Fibroblast of the aortic adventitia (primary cell): ENCODE data around the gene TFCP2L1. TPM values are rescaled to one million over a fixed set of nuclear protein-coding genes. Genes with fewer than 3 reads are reported as not detected.

ENCODE experiments used
- DNase-seq: peaks from one replicate; pipeline ENCODE4 v3.0.0-alpha.2; 2010; ENCODE audit warnings: low read depth
- H3K4me3 ChIP-seq: 2 replicates; pipeline ENCODE4 v1.5.1; 2011; ENCODE audit warnings: low read depth, mild to moderate bottlenecking, control low read depth, low read length, moderate library complexity
- CTCF ChIP-seq: IDR thresholded peaks from 2 replicates; pipeline ENCODE4 v1.5.1; 2011; ENCODE audit warnings: mild to moderate bottlenecking, low read length, control low read depth, inconsistent platforms; ENCODE audit not compliant: insufficient read depth
- total RNA-seq: library from RNA; depleted of rRNA; stranded (reverse); fragments of >200 nt; gene quantifications from 2 replicates; pipeline ENCODE4 v1.2.3, GENCODE V29; 2012; ENCODE audit warnings: low replicate concordance

Gene TFCP2L1
- total RNA-seq, 1 donor, result under 0.01 TPM

- no peak for DNase-seq
- no peak overlapping the region for H3K4me3 ChIP-seq
- no peak for TF ChIP-seq CTCF
These were observed 77.5 kb downstream of the TFCP2L1 start for GRCh38 chr2:121207494-121207893.

DNA sequence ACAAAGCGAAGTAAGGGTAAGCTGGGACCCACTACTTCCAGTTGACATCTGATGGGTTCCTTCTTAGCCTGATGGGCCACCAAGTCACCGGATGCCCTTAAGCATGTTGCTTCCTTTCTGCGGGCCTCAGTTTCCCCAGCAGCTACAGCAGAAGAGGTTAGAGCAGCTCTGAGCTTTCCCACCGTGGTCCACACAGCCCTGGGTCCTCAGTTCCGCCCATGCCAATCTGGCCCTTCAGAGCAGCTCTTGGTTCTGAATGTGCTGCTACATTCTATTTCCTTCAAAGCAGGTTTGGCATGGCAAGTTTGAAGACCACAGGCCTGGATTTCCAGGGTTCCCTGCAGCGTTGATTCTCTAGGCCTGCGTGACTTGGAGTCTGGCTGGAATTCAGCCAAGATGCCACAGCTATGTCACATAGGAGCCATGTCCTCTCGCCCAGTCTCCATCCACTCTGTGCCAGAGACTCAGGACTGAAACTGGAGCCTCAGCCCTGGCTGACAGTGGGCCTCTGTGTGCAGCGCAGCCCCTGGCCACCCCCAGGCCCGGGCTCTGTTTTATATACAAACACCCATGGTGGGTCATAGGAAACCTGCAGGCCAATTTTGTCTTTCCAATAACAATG lies 79.6 kb downstream of the TFCP2L1 start:
- no peak overlapping the region for H3K4me3 ChIP-seq
- no peak for TF ChIP-seq CTCF
- no peak for DNase-seq

- no peak for DNase-seq
- no peak for TF ChIP-seq CTCF
- H3K4me3 ChIP-seq, result no peak overlapping the region
These were observed 81.3 kb downstream of the TFCP2L1 start for GRCh38 chr2:121203591-121204249.

DNA sequence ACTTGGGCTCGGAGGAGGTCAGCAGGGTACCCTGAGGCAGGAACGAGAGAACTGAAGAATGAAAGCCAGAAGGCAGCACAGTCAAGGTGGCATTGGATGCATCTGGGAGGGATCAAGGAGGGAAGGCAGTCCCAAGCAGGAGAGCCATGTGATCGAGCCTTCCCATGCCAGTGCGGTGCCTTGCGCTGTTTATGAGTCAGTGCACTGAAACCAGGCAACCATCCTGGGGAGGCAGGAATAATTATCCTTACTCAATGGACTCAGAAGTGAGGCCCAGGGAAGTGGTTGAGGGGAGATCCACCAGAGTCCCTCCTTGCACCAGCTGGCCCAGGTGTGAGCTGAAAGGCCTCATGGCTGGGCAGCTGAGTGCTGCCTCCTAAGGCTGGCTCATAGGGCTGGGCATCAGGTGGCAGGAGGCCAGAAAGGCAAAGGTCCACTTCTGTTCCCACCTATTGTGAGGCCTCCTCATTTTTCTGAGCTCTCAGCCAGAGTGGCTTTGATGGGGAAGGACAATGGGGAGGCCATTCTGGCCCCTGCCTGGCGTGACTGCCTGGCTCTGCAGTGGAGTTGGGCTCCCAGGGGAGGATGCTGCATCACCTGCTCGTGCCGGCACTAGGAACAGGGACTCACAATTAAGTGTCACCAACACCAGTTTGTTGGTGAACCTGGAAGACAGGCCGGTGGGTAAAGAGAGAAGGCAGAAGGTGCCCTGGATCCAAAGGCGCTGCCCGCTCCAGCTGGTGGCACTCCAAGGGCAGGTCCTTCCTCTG lies 82.3 kb downstream of the TFCP2L1 start:
- DNase-seq, result no peak
- no peak overlapping the region for H3K4me3 ChIP-seq
- no peak for TF ChIP-seq CTCF

DNA sequence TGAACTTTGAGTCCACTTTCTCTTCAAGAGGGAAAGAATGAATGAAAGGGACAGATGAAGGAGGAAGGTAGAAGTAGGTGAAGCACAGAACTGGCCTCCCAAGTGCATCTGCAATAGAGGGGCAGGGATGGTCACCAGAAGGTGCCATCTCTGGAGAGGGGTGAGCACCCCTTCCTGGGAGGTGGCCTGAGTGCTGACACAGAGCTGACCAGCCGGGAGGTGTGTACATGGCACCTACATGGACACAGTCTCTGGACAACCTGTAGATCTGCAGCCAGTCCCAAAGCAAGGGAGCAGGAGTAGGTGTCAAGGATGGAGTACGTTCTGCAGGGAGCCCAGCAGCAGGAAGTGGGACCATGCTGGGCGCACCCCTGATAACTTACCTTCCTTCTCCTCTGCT lies 83.2 kb downstream of the TFCP2L1 start:
- DNase-seq, result no peak
- TF ChIP-seq CTCF, result no peak
- H3K4me3 ChIP-seq, result no peak overlapping the region

DNA sequence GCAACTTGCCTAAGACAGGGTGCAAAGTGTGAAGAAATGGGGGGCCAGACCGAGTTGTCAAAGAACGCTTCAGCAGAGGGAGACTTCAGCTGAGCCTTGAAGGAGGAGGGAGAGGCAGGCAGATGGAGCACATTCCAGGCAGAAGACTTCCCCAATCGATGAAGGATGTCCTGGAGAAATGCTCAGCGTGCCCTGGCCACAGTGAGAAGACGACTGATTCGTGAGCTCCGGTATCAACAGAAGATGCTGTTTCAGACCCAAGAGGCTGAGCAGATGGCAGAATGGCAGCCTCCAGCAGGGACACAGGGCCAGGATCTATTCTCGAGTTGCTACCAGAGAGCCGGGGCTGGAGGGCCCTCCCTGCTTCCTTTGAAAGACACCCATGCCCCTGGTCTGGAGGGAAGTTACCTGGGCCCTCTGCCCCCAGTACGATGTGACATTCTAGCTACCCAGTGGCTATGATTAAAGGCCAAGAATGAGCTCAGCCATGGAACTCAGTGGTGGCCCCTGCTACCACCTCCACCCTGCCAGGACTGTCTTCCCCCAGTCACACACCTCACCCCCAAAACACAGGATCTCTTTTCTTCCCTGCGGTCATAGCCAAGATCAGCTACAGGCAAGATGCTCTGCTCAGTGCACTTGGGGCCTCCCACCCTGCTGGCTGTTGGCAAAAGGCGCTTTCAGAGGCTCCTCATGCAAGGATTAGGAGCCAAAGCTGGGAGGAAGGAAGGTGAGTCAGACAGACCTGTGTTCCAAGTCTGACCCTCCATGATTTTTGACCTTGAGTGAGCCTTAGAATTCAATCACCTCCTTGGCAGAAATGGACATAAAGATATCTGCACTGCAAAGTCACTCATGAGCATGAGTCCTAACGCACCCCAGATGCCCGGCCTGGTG lies 84.3 kb downstream of the TFCP2L1 start:
- no peak overlapping the region for H3K4me3 ChIP-seq
- no peak for DNase-seq
- no peak for TF ChIP-seq CTCF
